ENCODE measurements around the gene PRKCA.

The PRKCA gene

DNA sequence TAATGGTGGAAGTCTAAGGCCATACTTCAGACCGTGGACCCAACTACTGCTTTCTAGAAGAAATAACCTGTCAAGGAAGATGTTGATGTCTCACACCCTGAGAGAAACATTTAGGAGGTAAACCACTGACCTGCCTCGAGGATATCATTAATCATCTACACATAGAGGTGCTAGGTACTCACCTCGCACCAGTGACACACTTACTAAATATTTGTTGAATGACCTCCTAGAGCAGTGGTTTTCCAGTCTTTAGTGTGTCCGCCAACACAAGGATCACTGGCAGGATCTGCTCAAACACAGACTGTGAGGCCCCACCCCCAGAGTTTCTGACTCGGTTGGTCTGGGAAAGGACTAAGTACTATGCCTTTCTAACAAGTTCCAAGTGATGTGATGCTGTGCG lies 335.1 kb downstream of the PRKCA start:
- no peak for DNase-seq

- DNase-seq: no peak
Measured at GRCh38 chr17:66638707-66639479, 336.5 kb downstream of the PRKCA start.

GRCh38 chr17:66643815-66644710 lies 341.6 kb downstream of the PRKCA start:
- DNase-seq: no peak

DNA sequence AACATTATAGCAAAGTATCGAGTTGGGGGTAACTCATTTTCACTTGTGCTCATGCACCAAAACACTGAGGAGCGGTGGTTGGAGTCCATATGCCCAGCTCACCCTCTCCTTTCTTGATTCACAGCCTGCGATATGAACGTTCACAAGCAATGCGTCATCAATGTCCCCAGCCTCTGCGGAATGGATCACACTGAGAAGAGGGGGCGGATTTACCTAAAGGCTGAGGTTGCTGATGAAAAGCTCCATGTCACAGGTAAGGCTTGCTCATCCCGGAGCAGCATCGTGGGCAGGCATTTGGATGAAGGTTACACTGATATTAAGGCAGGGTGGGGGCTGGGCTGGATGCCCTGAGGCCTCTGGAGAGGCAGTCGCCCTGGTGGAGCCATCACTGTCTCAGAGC lies 342.8 kb downstream of the PRKCA start:
- no peak for DNase-seq

GRCh38 chr17:66647391-66647983 lies 345.1 kb downstream of the PRKCA start:
- no peak for DNase-seq

DNA sequence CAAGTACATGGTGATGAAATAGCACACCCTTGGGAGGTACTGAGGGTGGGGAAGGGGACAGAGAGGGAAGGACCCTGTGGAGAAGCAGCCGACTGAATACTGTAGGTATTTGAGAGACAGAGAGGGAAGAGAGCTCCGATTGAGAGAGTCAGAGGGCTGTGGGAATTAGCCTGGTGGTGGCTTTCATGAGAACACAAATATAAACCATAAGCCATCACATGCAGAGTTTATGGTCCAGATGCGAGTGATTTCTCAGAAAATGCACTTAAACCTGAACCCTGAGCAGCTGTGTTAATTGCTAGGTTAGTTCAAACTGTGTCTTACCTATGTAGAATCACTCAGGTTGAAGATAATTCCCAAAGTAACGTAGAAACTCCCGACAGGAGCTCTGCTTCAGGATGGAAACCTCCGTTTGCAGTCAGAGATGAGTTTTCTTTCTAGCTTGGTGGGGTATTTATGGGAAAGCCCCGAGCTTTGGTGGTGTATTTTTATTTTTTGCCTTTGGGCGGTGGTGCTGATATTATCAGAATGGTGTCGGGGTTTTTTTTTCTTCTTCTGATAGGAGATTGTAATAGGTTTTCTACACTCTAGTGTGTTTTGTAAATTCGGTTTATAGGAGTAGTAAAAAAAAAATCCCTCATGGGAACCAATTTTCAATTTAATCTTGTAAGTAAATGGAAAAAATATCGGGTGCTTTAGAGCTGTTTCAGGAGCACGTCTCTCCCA lies 347.6 kb downstream of the PRKCA start:
- no peak for DNase-seq

- no peak for DNase-seq
Measured at GRCh38 chr17:66650544-66650877, 348.1 kb downstream of the PRKCA start.

GRCh38 chr17:66652840-66653507 lies 350.6 kb downstream of the PRKCA start:
- peak; percentile 20 for DNase-seq

DNA sequence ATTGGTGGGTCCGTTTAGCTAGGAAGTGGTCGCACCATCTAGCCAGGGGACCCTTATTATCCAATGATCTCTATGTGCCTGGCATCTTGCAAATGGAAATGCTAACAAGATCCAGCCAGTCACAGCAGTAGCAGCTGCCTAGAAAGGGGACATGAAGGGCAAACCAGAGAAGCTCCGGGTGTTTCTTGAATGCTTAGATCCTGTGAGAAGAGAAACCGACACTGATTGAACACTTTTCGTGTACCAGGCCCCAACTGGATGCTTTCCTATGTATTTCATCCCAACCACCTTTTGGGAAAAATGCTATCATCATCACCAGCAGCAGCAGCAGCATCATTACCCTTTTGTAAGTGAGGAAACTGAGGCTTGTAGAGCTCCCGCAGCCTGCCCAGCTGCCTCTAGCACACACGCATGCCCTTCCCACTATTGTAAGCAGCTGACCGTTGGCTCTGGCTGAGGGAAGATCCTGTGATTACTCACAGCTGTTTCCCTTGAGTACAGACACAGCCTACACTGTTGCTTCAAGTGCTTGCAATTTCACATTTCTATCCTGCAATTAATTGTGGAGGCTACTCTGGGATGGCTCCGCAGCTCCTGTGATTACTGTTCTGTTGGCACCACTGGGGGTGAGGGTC lies 351.8 kb downstream of the PRKCA start:
- no peak for DNase-seq

GRCh38 chr17:66654764-66655163 lies 352.4 kb downstream of the PRKCA start:
- no peak for DNase-seq

DNA sequence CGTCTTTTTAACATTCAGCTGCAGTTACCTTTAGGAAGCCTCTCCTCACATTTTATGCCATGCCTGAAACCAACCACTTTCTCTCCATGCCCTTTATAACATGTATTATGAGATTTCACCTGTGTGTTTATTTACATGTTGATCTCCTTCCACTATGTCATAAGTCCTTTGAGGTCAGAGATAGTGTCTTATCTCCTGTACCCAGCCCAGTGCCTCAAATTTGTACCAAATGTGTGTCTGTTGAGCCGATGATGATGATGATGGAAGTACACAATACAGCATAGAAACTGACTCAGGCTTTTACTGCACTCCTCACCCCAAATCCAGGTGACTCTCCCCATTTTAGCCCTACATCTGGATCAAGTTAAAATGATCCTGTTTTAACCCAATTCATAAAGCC lies 353.0 kb downstream of the PRKCA start:
- no peak for DNase-seq

- DNase-seq: peak; percentile 74
Measured at GRCh38 chr17:66655861-66656260, 353.4 kb downstream of the PRKCA start.

GRCh38 chr17:66661411-66662256 lies 359.2 kb downstream of the PRKCA start:
- DNase-seq: no peak

- no peak for DNase-seq
Measured at GRCh38 chr17:66662496-66662895, 360.1 kb downstream of the PRKCA start.

DNA sequence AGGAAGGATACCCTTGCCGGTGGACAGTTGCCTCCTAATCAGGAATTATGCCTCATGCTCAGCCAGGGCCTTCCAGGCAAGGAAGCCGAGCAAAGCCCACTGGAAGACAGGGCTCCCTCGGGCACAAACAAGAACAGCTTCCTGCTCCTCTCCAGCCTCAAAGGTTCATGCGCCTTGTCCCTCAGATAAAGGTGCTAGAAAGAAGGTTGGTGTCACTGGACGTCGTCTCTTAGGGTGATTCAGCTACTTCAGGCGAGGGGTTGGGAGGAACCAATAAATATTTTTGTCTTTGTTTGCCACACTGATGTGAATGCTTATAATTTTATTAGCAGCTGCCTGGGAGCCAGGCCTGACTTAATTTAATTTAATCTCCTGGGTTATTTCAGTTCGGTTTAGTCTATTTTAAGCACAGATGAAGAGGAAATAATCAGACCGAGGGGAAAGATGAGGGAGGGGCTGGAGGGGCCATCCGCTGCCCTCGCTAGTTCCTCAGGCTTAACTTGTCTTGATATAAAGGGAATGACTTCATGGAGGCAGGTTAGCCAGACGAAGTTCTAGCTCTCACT lies 360.7 kb downstream of the PRKCA start:
- no peak for DNase-seq

DNA sequence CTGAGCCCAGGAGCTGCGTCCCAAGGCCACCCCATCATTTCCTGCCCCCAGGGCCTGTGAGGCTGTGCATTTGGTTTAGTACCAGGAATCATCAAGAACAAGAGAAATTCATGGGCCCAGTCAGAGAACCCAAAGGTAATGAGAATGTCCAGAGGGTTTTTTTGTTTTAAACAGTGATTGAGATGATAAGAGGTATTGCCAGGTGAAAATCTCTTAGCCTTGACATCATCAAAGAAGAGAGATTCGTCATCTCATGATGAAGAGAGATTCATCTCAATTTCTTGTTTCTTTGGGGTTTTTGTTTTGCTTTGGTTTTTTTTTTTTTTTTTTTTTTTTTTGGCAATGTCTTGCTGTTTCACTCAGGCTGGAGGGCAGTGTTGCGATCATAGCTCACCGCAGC lies 361.9 kb downstream of the PRKCA start:
- DNase-seq: no peak

DNA sequence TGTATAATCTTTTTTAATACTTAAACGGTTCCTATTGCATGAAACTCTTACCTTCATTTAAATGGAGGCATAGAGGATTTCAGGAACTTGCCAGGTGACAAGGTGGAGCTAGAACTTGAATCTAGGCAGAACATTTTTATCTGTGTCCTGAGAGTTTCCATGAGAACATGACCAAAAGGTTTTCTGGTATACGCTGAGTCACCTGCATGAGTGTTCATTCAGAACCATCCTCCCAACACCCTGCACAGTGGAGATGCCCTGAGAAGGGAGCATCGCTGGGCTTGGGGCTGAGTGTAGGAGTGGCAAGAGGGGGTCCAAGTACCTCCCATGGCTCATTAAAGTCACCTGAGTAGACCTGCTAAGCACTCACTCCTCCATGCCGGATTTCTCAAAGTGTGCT lies 362.8 kb downstream of the PRKCA start:
- DNase-seq: no peak

DNA sequence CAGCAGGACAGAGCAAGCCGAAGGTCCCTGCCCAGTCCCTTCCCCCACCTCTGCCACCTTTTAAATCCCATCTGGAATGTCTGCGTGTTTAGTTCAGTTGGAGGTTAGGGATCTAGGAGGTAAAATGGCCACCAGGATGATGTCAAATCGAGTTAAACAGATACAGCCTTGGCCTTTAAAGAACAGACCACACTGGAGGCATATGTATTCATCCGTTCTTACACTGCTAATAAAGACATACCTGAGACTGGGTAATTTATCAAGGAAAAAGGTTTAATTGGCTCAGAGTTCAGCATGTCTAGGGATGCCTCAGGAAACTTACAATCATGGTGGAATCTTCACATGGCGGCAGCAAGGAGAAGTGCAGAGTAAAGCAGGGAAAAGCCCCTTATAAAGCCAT lies 364.7 kb downstream of the PRKCA start:
- no peak for DNase-seq

GRCh38 chr17:66667491-66668030 lies 365.1 kb downstream of the PRKCA start:
- peak; percentile 74 for DNase-seq

DNA sequence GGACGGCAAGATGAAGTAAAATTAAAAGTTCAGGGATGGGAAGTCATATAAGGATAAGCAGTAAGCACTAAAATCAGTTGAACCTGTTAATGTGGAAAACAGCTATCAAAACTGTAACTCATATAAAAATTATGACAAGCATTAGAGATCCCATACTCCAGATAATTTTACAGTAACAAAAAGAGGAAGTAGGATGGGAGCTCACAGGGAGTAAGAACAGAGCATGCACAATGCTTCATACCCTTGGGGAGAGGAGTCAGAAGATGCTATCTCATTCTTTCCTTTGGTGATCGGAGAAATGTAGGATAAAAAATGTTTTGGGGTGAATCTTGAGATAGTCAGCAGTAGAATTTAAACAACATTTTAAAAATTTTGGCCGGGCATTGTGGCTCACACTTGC lies 367.8 kb downstream of the PRKCA start:
- DNase-seq: no peak

DNA sequence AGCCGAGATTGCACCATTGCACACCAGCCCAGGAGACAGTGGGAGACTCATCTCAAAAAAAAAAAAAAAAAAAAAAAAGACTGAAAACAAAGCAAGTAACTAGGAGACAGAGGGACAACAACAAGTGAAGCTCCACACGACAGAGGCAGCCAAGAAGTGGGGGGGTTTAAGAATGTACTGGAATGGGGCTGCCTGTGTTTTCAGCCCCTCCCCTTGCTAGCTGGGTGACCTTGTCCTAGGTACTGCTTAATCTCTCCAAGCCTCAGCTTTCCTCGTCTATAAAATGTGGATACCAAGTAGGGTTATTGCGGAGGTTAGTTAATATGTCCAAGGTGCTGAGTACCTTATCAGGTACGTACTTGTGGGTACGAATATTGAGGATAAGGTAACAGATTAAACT lies 368.7 kb downstream of the PRKCA start:
- no peak for DNase-seq

All from activated naive CD4-positive, alpha-beta T cell treated with anti-CD3 and anti-CD28 coated beads, Interleukin-2, amount 50 U/mL, for 16 hours (primary cell).